Thymus (tissue), 11 donors: Measurements from ENCODE around the gene CPB1. TPM values are rescaled to one million over a fixed set of nuclear protein-coding genes. Genes with fewer than 3 reads are reported as not detected.

ENCODE experiments used
- DNase-seq, 9 donors: peaks; one replicate each; pipeline ENCODE4 v3.0.0-alpha.2; 2013; ENCODE audit warnings: low spot score in 9 of 9, low read depth in 6 of 9, missing footprints in 1 of 9
- H3K27ac ChIP-seq, 2 donors: one replicate each; pipeline ENCODE4 v1.5.1; 2013; ENCODE audit warnings: control low read depth in 1 of 2, low read depth in 1 of 2, low read length in 1 of 2, mild to moderate bottlenecking in 1 of 2, moderate library complexity in 1 of 2
- H3K27me3 ChIP-seq, 2 donors: one replicate each; pipeline ENCODE4 v1.5.1; 2013; ENCODE audit warnings: low read length in 1 of 2; ENCODE audit not compliant: control insufficient read depth in 2 of 2, insufficient read depth in 1 of 2
- H3K36me3 ChIP-seq, 2 donors: one replicate each; pipeline ENCODE4 v1.5.1; 2013; ENCODE audit warnings: low read length in 1 of 2, mild to moderate bottlenecking in 1 of 2, moderate library complexity in 1 of 2; ENCODE audit not compliant: control insufficient read depth in 2 of 2, insufficient read depth in 2 of 2
- H3K4me1 ChIP-seq, 2 donors: one replicate each; pipeline ENCODE4 v1.5.1; 2013; ENCODE audit warnings: low read length in 2 of 2; ENCODE audit not compliant: control insufficient read depth in 2 of 2, insufficient read depth in 2 of 2
- H3K4me3 ChIP-seq, 2 donors: one replicate each; pipeline ENCODE4 v1.5.1; 2013; ENCODE audit warnings: low read length in 2 of 2, control low read depth in 1 of 2, mild to moderate bottlenecking in 1 of 2
- H3K9me3 ChIP-seq, 2 donors: one replicate each; pipeline ENCODE4 v1.5.1; 2013; ENCODE audit warnings: low read length in 1 of 2, mild to moderate bottlenecking in 1 of 2; ENCODE audit not compliant: control insufficient read depth in 2 of 2, insufficient read depth in 1 of 2
- WGBS: extraction: QIAGEN DNeasy Blood & Tissue Kit; methylation state at CpG from one replicate; pipeline ENCODE4 v1.1.7; 2013; 5-methylcytosine and 5-hydroxymethylcytosine counted together
- polyA plus RNA-seq: library from polyadenylated mRNA; stranded (reverse); fragments of 200-250 nt; gene quantifications from one replicate; pipeline ENCODE4 v1.2.3, GENCODE V29; 2013
- total RNA-seq: library from RNA; stranded (reverse); fragments of 120-200 nt; gene quantifications from one replicate; pipeline ENCODE4 v1.2.4, GENCODE V29; 2013
- donor health status: healthy.

Gene CPB1
- total and polyA plus RNA-seq, 2 donors, result 0.28 to 0.71 TPM

DNA sequence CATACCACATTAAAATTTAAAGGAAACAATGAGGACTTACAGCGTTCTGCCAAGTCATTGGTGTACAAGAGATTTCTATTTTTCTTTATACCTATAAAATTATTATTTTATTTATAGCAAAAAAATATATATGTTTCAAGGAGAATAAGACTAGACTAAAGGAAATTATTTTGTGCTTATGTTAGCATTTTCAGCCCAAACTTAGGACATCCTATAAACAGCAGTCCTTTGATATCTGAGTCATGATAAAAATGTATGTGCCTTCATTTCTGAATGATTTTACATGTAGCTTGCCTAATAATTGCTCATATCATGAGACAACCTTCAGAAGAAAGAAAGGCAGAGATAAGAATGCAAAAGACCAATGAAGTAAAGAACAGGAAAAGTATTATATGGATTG lies 20.8 kb downstream of the CPB1 start:
- no peaks in the 10 kb centered on the region for H3K36me3 ChIP-seq
- H3K27ac ChIP-seq, result no peak overlapping the region
- no peaks in the 10 kb centered on the region for H3K4me1 ChIP-seq
- no peak overlapping the region for H3K4me3 ChIP-seq
- H3K9me3 ChIP-seq, result no peaks in the 10 kb centered on the region
- no peaks in the 10 kb centered on the region for H3K27me3 ChIP-seq
- DNase-seq, result no peak
- WGBS, result 84% methylated on average over 1 of the region's 1 CpG

DNA sequence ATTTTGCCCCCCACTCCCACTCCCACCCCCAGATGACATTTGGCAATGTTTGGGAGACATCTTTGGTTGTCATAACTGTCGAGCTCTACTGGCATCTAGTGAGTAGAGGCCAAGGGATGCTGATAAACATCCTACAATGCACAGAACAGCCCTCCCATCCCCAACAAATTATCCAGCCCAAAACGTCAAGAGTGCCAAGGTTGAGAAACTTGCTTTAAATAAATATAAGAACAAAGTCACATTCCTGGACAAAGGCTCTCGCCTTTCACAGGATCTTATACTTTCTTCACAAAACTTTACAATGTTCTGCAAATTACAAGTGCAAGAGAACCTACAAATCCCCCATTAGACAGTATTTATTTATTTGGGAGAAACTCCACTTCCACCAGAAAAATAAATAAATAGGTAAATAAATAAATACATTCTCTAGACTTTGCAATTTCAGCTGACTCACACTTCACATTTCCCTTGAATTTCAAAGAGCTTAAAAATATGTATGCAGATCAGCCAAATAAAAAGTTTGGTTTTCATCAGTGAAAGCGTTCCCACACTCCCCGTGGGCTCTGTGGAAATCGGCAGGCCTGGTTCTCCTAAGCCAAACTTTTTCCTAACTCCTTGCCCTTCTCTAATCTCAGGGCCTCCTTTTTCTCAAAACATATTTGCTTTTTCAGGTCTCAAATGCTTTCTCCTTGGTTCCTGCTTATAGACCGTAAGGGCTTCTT lies 24.8 kb downstream of the CPB1 start:
- Histone ChIP-seq H3K36me3 (no peaks in the 10 kb centered on the region), H3K27ac (no peak overlapping the region), H3K4me1 (no peaks in the 10 kb centered on the region), H3K27me3 (no peaks in the 10 kb centered on the region), H3K4me3 (no peak overlapping the region), H3K9me3 (no peaks in the 10 kb centered on the region)
- WGBS, result 91% methylated on average over 7 of the region's 7 CpGs
- no peak for DNase-seq

DNA sequence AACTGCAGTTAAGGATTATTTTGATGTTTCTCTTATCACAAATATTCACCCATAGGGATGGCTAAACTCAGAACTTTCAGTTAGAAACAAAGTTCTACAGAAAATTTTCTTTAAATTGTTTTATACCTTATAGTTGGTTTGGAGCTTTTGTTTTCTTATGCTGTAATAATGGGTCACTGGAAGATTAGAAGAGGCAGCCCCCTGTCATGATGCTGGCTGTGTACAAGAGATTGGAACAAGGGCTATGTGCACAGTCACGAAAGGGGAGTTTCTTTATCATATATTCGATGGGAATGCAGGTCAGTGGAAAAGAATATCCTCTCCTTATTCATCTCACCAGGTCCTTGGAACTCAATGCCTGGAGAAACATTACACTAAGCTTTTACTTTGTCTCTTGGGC lies 25.5 kb downstream of the CPB1 start:
- DNase-seq, result no peak
- WGBS, result 95% methylated on average over 2 of the region's 2 CpGs
- no peak overlapping the region for H3K4me3 ChIP-seq

DNA sequence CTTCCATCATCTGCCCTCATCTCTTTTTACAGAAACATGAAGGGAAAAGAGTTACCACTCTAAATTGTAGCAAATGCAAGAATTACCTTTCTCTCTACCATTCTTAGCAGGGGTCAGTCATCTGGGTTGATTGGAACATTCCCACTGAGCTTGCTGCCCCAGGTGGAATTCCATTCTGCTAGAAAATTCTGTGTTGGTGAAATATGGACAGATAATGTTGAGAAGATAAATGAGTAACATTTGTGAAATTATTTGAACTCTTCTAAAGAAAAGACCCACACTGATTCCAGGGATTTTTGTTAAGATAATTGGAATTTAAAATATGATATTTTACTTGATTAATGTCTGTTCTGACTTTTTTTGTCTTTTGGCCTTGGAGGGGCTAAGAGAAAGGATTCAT lies 26.4 kb downstream of the CPB1 start:
- Histone ChIP-seq H3K36me3 (no peaks in the 10 kb centered on the region), H3K4me1 (no peaks in the 10 kb centered on the region), H3K27me3 (no peaks in the 10 kb centered on the region), H3K27ac (no peak overlapping the region), H3K4me3 (no peak overlapping the region), H3K9me3 (no peaks in the 10 kb centered on the region)
- DNase-seq, result no peak

More for the DNA sequence above, 25.5 kb downstream of the CPB1 start:
- Histone ChIP-seq H3K27me3 (no peaks in the 10 kb centered on the region), H3K9me3 (no peaks in the 10 kb centered on the region), H3K4me1 (no peaks in the 10 kb centered on the region), H3K36me3 (no peaks in the 10 kb centered on the region), H3K27ac (no peak overlapping the region)

DNA sequence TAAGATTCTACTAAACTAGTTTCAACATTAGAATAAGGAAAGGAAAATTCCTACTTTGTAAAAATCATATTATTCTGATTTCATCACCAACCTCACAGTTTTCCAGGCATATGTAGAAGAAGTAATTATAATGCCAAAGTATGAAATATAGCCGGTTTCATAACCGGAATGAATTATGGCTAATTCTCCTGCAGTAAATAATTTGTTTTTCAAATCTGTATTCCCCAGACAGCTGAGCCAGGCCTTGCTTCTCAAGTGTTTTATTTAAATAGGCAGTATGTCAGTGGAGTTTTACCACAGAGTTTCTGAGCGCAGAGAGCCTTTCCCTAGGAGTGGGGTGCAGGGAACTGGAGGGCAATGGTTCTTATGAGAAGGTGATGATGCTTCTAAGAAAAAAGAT lies 28.8 kb downstream of the CPB1 start:
- Histone ChIP-seq H3K27me3 (no peaks in the 10 kb centered on the region), H3K9me3 (no peaks in the 10 kb centered on the region), H3K4me3 (no peak overlapping the region), H3K27ac (no peak overlapping the region), H3K4me1 (no peaks in the 10 kb centered on the region), H3K36me3 (no peaks in the 10 kb centered on the region)
- 97% methylated on average over 3 of the region's 3 CpGs for WGBS
- no peak for DNase-seq

DNA sequence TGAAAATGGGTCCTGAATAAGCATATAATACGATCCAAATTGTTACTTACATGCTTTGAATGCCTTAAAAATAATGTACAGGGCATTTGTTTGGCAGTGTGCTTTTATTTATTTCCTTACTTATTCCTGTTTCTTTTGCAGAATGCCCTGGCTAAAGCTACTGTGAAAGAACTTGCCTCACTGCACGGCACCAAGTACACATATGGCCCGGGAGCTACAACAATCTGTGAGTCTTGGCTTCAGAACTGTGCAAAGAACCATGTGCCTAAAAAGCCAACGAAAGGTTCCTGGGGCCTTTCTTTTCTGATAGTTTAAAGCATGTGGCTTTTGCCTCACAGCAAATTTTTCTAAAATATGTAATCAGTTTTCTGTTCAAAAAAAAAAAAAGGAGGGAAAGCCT lies 29.7 kb downstream of the CPB1 start:
- H3K27ac ChIP-seq, result no peak overlapping the region
- WGBS, result 96% methylated on average over 4 of the region's 4 CpGs
- no peak for DNase-seq
- no peaks in the 10 kb centered on the region for H3K9me3 ChIP-seq
- no peaks in the 10 kb centered on the region for H3K4me1 ChIP-seq
- H3K4me3 ChIP-seq, result no peak overlapping the region
- no peaks in the 10 kb centered on the region for H3K27me3 ChIP-seq
- no peaks in the 10 kb centered on the region for H3K36me3 ChIP-seq

DNA sequence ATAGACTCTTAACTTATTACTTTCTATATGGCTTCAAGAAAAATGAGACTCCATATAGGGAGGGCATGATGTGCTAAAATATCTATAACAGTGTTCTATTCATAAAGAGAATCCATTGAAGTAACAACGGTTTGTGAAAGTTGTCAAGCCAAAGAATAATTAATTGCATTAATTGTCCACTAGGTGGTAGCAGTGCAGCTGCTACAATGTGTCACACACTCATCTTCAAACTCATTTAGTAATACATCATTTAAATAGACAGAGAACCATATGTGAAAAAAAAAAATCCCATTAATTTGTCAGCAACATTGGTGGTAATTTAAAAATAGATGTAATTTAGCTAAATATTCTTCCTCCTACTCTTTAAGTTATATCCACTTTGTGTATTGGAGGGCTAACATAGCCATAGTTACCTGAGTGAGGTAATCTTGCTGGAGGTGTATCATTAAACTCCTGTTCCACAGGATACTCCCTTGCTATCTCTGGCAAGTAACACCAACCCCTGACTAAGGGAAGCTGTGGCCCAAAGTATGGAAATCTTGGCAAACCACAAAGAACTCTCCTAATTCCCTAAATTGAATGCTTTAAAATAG lies 33.8 kb downstream of the CPB1 start:
- Histone ChIP-seq H3K4me3 (no peak overlapping the region), H3K27ac (no peak overlapping the region), H3K9me3 (no peaks in the 10 kb centered on the region), H3K27me3 (no peaks in the 10 kb centered on the region), H3K36me3 (no peaks in the 10 kb centered on the region), H3K4me1 (no peaks in the 10 kb centered on the region)
- peak in 7 of 9 donors; percentile 10 to 40 (median 19) for DNase-seq
- WGBS, result 9% methylated on average over 1 of the region's 1 CpG

DNA sequence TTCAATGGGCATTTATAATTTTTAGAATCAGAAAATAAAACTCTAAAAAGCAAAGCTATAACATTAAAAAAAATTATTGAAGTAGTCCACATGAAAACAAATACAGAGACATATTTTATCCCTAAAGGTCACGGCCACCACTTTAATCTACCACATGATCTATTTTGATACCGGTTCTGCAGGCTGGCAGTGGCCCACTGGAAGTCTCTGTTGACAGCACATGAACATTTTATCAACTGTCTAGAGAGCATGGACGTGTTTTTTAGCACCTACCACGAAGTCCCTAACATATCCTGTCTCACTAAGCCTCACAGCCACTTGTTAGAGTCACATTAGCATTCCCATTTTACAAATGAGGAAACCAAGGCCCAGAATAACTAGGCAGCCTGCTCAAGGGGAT lies 35.7 kb downstream of the CPB1 start:
- 56% methylated on average over 4 of the region's 4 CpGs for WGBS
- no peaks in the 10 kb centered on the region for H3K9me3 ChIP-seq
- no peaks in the 10 kb centered on the region for H3K4me1 ChIP-seq
- no peak for DNase-seq
- no peaks in the 10 kb centered on the region for H3K36me3 ChIP-seq
- H3K4me3 ChIP-seq, result no peak overlapping the region
- no peaks in the 10 kb centered on the region for H3K27me3 ChIP-seq
- no peak overlapping the region for H3K27ac ChIP-seq

DNA sequence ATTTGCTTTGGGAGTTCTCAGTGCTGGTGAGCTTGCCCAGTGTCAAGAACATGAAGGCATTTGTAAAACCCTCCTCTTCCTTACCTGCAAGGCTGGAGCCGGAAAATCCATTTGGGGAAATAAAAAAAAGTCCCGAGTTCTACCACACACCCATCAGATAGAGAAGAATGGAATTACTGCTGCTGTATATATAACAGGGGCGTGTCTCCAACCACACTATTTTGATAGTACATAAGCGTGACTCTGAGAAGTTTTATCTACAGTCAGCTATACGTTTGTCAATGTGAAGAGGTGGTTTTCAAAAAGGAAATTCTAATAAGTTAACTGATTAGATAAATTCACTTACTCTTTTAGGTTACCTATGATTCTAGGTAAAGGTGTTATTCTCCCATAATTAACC lies 36.2 kb downstream of the CPB1 start:
- WGBS, result 86% methylated on average over 5 of the region's 5 CpGs
- no peak for DNase-seq
- Histone ChIP-seq H3K27me3 (no peaks in the 10 kb centered on the region), H3K36me3 (no peaks in the 10 kb centered on the region), H3K4me3 (no peak overlapping the region), H3K9me3 (no peaks in the 10 kb centered on the region), H3K27ac (no peak overlapping the region), H3K4me1 (no peaks in the 10 kb centered on the region)
